NCI-H2029 (cell line): ENCODE results near the gene NIPA2.

Experiments
- DNase-seq: peaks from one replicate; lab custom pipeline; 2025; lab: John Stamatoyannopoulos, UW

Gene NIPA2

GRCh38 chr15:22877607-22878006, 39.1 kb downstream of the NIPA2 start:
- no peak for DNase-seq

DNA sequence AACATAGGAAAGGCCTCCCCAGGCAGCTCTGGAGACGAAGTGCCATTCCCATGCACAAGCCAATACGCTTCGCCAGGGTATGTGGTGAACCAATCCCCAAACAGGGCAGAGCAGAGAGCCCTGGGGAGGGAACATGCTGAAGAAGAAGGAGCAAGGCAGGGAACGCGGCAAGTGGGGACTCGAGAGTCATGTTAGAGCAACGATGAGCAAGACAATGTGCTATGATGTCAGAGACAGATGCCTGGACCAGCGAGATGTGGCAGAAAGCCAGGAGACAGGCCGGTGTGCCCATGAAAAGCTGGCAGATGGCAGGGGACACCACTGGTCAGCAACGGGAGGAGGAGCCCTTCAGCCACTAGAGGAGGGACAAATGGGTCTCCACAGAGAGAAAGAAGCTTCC, 39.6 kb downstream of the NIPA2 start:
- no peak for DNase-seq

GRCh38 chr15:22880068-22880980, 41.9 kb downstream of the NIPA2 start:
- DNase-seq, result no peak

- no peak for DNase-seq
These were observed 42.7 kb downstream of the NIPA2 start for GRCh38 chr15:22880981-22881738.

DNA sequence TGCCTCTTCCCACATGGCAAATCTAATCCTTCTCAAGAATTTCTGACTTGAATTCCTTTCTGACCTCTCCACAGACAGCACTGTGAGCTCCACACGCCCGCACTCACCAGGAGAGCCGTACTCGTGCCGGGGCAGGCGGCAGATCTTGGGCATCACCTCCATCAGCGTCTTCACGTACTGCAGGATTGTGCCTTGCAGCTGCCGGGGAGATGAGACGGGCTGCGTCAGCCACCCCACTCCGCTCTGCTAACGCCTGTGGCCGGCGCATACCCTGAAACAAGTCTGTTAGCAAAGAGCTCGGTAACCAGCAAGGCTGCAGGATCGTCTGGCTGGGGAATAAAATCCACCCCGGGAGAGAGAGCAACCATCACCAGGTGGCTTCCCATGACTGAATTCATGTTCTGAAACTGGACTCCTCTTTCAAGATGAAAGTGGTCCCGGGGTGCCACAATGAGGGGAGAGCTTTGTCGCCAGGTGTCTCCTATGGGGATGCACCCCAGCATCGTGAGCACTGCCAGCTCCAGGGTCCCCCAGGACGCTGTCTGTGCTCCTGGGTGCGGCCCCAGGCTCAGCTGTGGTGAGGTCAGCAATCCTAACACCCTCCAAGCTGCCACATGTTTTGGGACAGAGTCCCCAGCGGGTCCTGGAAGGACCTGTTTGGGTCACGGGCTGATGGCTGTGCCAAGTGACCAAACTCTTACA, 43.4 kb downstream of the NIPA2 start:
- DNase-seq, result no peak

DNA sequence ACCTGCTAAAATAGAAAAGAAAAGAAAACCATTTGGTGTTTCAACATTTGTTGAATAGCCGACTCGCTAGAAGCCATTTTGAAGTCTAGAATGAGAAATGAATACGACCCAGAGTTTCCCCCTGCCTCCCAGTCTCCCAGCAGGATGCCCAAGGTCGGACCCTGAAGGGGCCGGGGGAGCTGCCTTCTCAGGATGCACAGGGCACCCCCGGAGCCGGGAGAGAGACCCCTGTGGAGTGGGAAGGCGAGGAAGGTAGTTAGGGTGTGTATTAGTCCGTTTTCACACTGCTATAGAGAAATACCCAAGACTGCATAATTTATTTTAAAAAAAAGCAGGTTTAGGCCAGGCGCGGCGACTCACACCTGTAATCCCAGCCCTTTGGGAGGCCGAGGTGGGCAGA, 44.7 kb downstream of the NIPA2 start:
- DNase-seq, result no peak

DNA sequence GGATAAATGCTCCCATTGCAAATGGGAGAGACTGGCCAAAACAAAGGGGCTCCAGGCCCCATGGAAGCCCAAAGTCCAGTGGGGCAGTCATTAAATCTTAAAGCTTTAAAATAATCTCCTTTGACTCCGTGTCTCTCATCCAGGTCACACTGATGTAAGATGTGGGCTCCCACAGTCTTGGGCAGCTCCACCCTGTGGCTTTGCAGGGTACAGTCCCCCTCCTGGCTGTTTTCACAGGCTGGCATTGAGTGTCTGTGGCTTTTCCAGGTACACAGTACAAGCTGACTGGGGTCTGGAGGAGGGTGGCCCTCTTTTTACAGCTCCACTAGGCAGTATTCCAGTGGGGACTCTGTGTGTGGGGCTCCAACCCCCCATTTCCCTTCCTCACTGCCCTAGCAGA, 45.9 kb downstream of the NIPA2 start:
- no peak for DNase-seq

GRCh38 chr15:22885120-22885519, 46.7 kb downstream of the NIPA2 start:
- DNase-seq, result no peak

- no peak for DNase-seq
These were observed 48.9 kb downstream of the NIPA2 start for GRCh38 chr15:22887157-22887951.

DNA sequence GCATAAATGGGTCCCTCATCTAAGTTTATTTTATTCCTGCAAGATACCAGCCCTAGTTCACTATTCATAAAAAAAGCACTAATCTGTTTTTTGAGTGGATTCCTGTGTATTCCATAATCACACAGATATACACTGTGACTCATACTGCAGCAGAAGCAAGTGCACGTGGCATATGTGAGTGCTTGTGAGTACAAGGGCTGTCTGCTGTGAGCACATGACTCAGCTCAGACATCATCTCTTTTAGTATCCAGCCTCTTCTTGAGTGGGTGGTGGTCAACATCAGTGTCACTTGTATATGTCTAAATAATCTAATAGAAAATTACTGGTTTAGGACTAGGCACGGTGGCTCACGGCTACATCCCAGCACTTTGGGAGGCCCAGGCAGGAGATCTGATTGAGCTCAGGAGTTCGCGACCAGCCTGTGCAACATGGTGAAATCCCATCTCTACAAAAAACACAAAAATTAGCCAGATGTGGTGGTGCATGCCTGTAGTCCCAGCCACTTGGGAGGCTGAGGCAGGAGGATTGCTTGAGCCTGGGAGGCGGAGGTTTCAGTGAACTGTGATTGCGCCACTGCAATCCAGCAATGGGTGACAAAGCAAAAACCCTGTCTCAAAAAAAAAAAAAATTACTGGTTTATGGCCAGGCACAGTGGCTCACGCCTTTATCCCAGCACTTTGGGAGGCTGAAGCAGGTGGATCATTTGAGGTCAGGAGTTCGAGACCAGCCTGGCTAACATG, 49.8 kb downstream of the NIPA2 start:
- DNase-seq, result no peak

- DNase-seq, result no peak
These were observed 50.8 kb downstream of the NIPA2 start for GRCh38 chr15:22889146-22889818.

DNA sequence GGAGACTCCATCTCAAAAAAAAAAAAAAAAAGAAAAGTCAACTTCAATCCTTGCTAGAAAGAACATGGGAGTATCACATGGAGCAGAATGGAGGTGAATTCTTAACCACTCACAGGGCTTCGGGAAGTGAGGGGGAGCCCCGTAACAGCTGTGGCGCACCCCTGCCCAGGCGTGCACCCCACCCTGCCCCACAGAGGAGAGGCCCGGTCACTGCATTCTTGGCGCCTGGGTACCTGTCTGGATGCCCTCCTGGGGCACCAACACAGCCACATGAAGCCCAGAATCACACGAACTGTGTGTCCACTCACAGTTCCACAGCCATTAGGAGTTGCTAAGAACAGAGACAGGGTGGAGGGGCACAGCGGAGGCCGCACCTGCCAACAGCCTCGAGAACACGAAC, 51.8 kb downstream of the NIPA2 start:
- DNase-seq, result no peak

GRCh38 chr15:22891426-22892210, 53.2 kb downstream of the NIPA2 start:
- no peak for DNase-seq

- DNase-seq, result no peak
These were observed 53.9 kb downstream of the NIPA2 start for GRCh38 chr15:22892333-22892732.

DNA sequence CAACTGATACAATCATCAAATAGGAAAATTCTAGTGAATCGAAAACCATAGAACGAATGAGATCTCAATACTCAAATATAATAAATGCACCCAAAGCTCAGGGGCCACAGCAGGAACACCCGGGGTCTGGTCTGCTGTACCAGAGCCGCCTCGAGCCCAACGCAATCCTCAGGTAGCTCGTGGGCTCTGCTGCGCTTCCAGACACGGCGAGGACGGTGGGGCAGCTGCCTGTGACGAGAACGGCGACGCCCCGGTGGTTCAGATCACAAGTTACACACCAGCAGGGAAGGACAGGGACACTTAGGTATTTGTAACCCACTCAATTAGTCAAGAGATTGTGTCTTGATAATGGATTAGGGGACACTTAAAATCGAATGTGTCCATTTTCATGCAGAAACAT, 54.6 kb downstream of the NIPA2 start:
- DNase-seq, result no peak

- DNase-seq, result no peak
These were observed 55.4 kb downstream of the NIPA2 start for GRCh38 chr15:22893881-22894280.

DNA sequence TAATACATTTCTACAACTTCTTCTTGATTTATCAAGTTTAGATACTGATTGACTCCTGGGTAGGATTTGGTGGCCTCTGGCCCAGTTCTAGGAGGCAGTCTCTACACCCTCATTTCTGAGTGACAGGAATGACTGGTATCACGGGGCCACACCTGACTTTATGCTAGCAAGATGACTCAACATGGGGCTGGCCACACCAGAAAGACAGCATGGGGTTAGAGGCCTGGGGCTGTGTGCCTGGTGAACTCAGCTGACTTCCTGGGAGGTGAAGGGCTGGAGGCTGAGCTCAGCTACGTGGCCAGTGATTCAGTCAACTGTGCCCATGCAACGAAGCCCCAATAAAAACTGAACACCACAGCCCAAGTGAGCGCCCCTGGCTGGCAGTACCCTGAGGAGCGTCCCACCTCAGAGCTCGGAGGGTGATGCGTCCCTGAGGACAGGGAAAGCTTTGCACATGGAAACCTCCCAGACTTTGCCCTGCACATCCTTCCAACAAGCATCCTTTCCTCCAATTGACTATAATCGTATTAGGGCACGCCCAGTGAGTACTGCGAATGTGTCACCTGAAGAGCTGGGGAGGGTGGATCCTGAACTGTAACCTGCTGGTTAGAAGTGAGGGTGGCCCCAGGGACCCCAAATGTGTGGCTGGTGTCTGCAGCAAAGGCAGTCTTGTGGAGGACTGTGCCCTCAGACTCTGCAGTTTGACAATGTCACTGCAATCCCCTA, 57.2 kb downstream of the NIPA2 start:
- no peak for DNase-seq

DNA sequence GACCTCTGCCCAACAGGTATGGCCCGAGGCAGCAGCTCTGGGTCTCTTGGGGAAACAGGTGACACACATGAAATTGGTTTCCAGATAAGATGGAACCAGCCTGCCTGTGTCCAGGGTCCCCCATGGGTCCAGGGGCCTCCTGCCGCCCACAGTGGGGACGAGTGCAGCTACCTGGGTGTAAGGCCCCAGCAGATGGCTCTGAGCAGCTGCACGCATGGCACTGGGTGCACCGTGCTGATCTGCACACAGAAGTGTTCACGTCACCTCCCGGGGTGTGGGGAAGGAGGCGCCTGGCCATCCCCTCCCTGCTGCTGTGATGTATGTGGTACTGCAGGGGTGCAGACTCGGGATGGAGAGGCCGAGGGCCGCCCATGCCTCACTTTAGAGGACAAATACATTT, 63.6 kb downstream of the NIPA2 start:
- no peak for DNase-seq

- no peak for DNase-seq
These were observed 64.1 kb downstream of the NIPA2 start for GRCh38 chr15:22902578-22902977.
